ENCODE measurements around the gene DNM2.

- TF ChIP-seq CTCF (IDR thresholded peaks at IDR 0.05) (no peak), POLR2A (IDR thresholded peaks at IDR 0.05) (no peak)
Measured at GRCh38 chr19:10677751-10678150, 40.1 kb upstream of the DNM2 start.

Data from lower leg skin (tissue), 3 donors.